ENCODE results near the gene HSPB1.
"Not testable (repeated sequence)": the region's sequence is repeated elsewhere in the genome, so short reads cannot be mapped to it uniquely, and the experiment has no call there.

Gene HSPB1

DNA sequence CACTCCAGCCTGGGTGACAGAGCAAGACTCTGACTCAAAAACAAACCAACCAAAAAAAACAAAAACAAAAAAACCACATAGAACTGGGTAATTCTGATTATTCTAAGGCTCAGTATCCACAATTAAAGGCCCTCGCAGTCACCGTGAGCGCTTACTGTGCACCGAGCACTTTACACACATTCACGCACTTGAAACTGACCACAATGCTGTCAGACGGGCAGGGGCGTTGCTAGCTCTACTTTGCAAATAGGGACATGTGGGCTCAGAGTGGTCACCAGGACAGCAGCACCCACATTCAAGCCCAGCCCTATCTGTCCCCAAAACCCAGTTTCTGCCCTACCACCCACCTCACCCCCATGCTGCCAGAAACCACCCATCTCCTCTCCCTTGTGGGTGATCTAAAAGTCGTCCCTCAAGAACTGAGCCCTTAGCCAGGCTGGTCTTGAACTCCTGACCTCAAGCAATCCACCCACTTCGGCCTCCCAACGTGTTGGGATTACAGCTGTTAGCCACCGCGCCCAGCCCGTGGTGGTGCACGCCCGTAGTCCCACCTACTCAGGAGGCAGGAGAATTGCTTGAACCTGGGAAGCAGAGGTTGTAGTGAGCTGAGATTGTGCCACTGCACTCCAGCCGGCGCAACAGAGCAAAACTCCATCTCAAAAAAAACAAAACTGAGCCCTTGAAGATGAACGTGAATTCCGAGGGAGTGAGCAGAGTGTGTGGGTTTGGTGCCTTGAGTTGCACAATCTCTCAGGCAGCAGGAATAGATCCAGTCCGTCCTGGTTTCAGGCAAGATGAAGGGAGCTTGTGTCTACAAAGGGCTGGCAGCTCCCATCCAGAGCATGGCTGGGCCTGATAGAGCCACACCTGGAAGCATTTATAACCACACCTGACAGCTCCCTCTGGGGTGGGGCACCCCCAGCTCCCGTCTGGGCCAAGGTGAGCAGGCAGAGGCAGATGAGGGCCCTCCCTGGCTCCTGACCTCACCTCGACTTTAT, 5.4 kb upstream of the HSPB1 start:
- H3K4me3 ChIP-seq (ENCODE audit: low read depth, low read length): no peak overlapping the region

DNA sequence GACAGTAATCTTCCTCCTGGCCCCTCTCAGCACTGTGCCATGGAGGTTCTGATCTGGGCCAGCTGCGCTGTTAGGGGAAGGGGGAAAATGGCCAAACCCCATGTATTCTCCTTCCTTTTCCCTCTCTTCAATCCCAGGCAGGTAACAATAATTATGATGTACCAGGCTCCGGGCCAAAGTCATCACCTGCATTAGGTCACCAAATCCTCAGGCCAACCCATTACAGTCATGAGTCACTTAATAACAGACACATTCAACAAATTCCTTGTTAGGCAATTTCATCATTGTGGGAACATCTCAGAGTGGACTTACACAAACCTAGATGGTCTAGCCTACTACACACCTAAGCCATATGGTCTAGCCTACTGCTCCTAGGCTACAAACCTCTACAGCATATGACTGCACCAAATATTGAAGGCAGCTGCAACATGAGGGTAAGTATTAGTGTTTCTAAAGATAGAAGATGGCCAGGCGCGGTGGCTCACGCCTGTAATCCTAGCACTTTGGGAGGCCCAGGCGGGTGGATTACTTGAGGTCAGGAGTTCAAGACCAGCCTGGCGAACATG, 2.2 kb upstream of the HSPB1 start:
- no peak overlapping the region for H3K4me3 ChIP-seq (ENCODE audit: low read depth, low read length)
- no peak for DNase-seq (ENCODE audit: low read depth)
- TF ChIP-seq CTCF (IDR thresholded peaks at IDR 0.05; ENCODE audit: insufficient read depth, low read depth, low read length, missing control alignments): no peak

More for the DNA sequence above, 5.4 kb upstream of the HSPB1 start:
- DNase-seq (ENCODE audit: low read depth): no peak
- TF ChIP-seq CTCF (IDR thresholded peaks at IDR 0.05; ENCODE audit: insufficient read depth, low read depth, low read length, missing control alignments): no peak

DNA sequence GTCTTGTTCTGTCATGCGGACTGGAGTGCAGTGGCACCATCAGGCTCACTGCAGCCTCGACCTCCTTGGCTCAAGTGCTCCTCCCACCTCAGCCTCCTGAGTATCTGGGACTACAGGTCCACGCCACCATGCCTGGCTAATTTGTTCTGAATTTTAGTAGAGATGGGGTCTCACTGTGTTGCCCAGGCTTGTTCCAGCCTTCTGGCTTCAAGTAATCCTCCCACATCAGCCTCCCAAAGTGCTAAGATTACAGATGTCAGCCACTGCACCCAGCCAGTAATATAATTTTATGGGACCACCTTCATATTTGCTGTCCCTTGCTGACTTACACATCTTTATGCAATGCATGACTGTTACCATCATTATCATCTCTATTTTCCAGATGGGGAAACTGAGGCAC, 1.5 kb upstream of the HSPB1 start:
- TF ChIP-seq CTCF (IDR thresholded peaks at IDR 0.05; ENCODE audit: insufficient read depth, low read depth, low read length, missing control alignments): no peak
- DNase-seq (ENCODE audit: low read depth): no peak
- no peak overlapping the region for H3K4me3 ChIP-seq (ENCODE audit: low read depth, low read length)

- no peak for TF ChIP-seq CTCF (IDR thresholded peaks at IDR 0.05; ENCODE audit: insufficient read depth, low read depth, low read length, missing control alignments)
- peak overlapping the region; percentile 63 for H3K4me3 ChIP-seq (ENCODE audit: low read depth, low read length)
- DNase-seq (ENCODE audit: low read depth): peak; percentile 87
Measured at GRCh38 chr7:76303202-76304147, 1.0 kb downstream of the HSPB1 start.

DNA sequence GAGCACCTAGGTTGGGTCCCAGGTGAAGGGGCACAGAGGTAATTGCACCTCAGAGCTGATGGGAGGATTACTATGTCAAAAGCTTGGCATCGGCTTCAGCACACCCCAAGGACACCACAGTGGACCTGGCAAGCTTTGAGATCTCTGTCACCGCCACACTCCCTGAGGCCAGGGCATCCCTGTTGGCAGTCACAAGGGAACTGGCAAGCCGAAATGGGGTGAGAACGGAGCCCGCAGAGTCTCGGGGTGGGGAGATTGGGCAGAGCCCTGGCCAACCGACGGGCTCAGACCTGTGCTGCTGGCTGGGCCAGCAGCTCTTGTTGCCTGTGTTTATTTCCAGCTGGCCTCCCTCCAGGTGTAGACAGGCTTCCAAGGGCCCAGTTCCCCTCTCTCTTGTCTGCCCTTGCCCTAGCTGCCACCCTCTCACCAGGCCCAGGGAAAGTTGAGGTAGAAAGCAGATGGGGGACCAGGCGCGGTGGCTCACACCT, 2.5 kb downstream of the HSPB1 start:
- no peak for TF ChIP-seq CTCF (IDR thresholded peaks at IDR 0.05; ENCODE audit: insufficient read depth, low read depth, low read length, missing control alignments)
- no peak for DNase-seq (ENCODE audit: low read depth)

DNA sequence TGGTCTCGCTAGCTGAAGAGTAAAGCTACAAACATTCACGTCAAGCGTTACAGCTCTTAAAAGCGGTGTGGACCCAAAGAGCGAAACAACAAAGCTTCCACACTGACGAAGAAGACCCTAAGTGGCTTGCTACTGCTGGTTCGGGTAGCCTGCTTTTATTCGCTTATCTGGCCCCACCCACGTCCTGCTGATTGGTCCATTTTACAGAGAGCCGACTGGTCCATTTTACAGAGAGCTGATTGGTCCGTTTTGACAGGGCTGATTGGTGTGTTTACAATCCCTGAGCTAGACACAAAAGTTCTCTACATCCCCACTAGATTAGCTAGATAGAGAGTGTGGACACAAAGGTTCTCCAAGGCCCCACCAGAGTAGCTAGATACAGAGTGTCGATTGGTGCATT, 6.4 kb downstream of the HSPB1 start:
- DNase-seq (ENCODE audit: low read depth); H3K4me3 ChIP-seq (ENCODE audit: low read depth, low read length): not testable (repeated sequence)

More for the DNA sequence above, 2.5 kb downstream of the HSPB1 start:
- H3K4me3 ChIP-seq (ENCODE audit: low read depth, low read length): no peak overlapping the region

DNA sequence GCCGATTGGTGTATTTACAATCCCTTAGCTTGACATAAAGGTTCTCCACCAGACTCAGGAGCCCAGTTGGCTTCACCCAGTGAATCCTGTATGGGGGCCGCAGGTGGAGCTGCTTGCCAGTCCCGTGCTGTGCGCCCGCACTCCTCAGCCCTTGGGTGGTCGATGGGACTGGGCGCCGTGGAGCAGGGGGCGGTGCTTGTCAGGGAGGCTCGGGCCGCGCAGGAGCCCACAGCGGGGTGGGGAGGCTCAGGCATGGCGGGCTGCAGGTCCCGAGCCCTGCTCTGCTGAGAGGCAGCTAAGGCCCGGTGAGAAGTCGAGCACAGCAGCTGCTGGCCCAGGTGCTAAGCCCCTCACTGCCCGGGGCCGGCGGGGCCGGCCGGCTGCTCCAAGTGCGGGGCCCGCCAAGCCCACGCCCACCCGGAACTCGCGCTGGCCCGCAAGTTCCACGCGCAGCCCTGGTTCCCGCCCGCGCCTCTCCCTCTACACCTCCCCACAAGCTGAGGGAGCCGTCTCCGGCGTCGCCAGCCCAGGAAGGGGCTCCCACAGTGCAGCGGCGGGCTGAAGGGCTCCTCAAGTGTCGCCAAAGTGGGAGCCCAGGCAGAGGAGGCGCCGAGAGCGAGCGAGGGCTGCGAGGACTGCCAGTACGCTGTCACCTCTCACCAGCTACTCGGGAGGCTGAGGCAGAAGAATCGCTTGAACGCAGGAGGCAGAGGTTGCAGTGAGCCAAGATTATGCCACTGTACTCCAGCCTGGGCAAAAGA, 7.0 kb downstream of the HSPB1 start:
- not testable (repeated sequence) for H3K4me3 ChIP-seq (ENCODE audit: low read depth, low read length); DNase-seq (ENCODE audit: low read depth)

All from GM12865 (cell line).